OCI-LY7 (cell line): ENCODE results near the gene ZNF746. TPM values are rescaled to one million over a fixed set of nuclear protein-coding genes. Genes with fewer than 3 reads are reported as not detected.

ENCODE experiments used
- BruUV-seq: library from RNA; stranded (reverse); fragments of 400-500 nt; replicated peaks from 2 replicates; lab custom pipeline; 2021; lab: Mats Ljungman, UMichigan
- CTCF ChIA-PET: fragments of 300-600 bp; sonication (Branson Sonifier 250); formaldehyde crosslinking; loops from one replicate; lab custom pipeline; 2022; ENCODE audit warnings: antibody characterized with exemption; ENCODE audit not compliant: unreplicated experiment; lab: Charles Lee
- POLR2A ChIA-PET: fragments of 300-600 bp; sonication (Branson Sonifier 250); formaldehyde crosslinking; loops from one replicate; lab custom pipeline; 2022; ENCODE audit warnings: antibody characterized with exemption; lab: Charles Lee
- DNase-seq: peaks from one replicate; pipeline ENCODE4 v3.0.0-alpha.2; 2015; ENCODE audit warnings: low spot score
- H2AFZ ChIP-seq: fragments of 200-600 bp; sonication (generic), shearing (Covaris generic); 2 replicates; pipeline ENCODE4 v1.6.1; 2014; ENCODE audit warnings: mild to moderate bottlenecking, antibody characterized with exemption, low read length, moderate library complexity
- H3K27ac ChIP-seq: fragments of 200-600 bp; sonication (generic); 2 replicates; pipeline ENCODE4 v1.5.1; 2014; ENCODE audit warnings: mixed run types, low read depth, mild to moderate bottlenecking, moderate library complexity, low read length, inconsistent platforms; ENCODE audit not compliant: poor library complexity, severe bottlenecking
- H3K36me3 ChIP-seq: fragments of 200-600 bp; sonication (generic); 2 replicates; pipeline ENCODE4 v1.6.1; 2014; ENCODE audit warnings: mild to moderate bottlenecking, antibody characterized with exemption, low read length, moderate library complexity, mixed read lengths; ENCODE audit not compliant: insufficient read depth
- H3K4me1 ChIP-seq: fragments of 200-600 bp; sonication (generic); 2 replicates; pipeline ENCODE4 v1.5.1; 2014; ENCODE audit warnings: mild to moderate bottlenecking, low read length; ENCODE audit not compliant: insufficient read depth, poor library complexity, severe bottlenecking
- H3K4me2 ChIP-seq: fragments of 200-600 bp; sonication (generic); 2 replicates; pipeline ENCODE4 v1.6.1; 2014; ENCODE audit warnings: mild to moderate bottlenecking, low read length
- H3K4me3 ChIP-seq: fragments of 200-600 bp; sonication (generic); 2 replicates; pipeline ENCODE4 v1.5.1; 2014; ENCODE audit warnings: mild to moderate bottlenecking, low read depth, low read length; ENCODE audit not compliant: poor library complexity, severe bottlenecking
- H3K79me2 ChIP-seq: fragments of 200-600 bp; sonication (generic); 2 replicates; pipeline ENCODE4 v1.6.1; 2016; ENCODE audit warnings: low read depth, mild to moderate bottlenecking, low read length, moderate library complexity, mixed read lengths; ENCODE audit not compliant: insufficient read depth
- H3K9me2 ChIP-seq: fragments of 200-600 bp; sonication (generic); 2 replicates; pipeline ENCODE4 v1.6.1; 2016; ENCODE audit warnings: mild to moderate bottlenecking, low read length, mixed read lengths; ENCODE audit not compliant: insufficient read depth
- H3K9me3 ChIP-seq: fragments of 200-600 bp; sonication (generic); 2 replicates; pipeline ENCODE4 v1.6.1; 2014; ENCODE audit warnings: mild to moderate bottlenecking, mixed run types, low read length, mixed read lengths
- H4K20me1 ChIP-seq: fragments of 200-600 bp; sonication (generic); 2 replicates; pipeline ENCODE4 v1.6.1; 2014; ENCODE audit warnings: mild to moderate bottlenecking, antibody characterized with exemption, low read length, moderate library complexity, mixed read lengths; ENCODE audit not compliant: insufficient read depth
- EZH2phosphoT487 ChIP-seq: fragments of 200-600 bp; sonication (generic); IDR thresholded peaks from 2 replicates; pipeline ENCODE4 v1.6.1; 2018; ENCODE audit warnings: low read depth, borderline replicate concordance, mild to moderate bottlenecking, mixed run types, antibody characterized with exemption, low read length, moderate library complexity, mixed read lengths
- intact Hi-C: fragments of 100-400 bp; cut with micrococcal nuclease; formaldehyde crosslinking; loops from one replicate; pipeline ENCODE4 v1.10.0; 2022; ENCODE audit not compliant: unreplicated experiment
- total RNA-seq, 2 experiments: library from RNA; depleted of rRNA in 1 of 2; stranded (reverse); fragments of >200 nt in 1 of 2; shearing (Covaris generic) in 1 of 2; gene quantifications; 2 replicates each; pipeline ENCODE4 v1.2.3, GENCODE V29; 2014 to 2022
- TF ChIP-seq, protein P1 (sequence below): fragments of 200-600 bp; sonication (generic); conservative IDR thresholded peaks from 2 replicates; pipeline ENCODE4 v1.5.1; 2014; ENCODE audit warnings: mild to moderate bottlenecking, antibody characterized with exemption, low read length, moderate library complexity, mixed read lengths

ZNF746 gene
- total RNA-seq, 2 experiments from 2014 or later, result 14.8 to 18.9 TPM

DNA sequence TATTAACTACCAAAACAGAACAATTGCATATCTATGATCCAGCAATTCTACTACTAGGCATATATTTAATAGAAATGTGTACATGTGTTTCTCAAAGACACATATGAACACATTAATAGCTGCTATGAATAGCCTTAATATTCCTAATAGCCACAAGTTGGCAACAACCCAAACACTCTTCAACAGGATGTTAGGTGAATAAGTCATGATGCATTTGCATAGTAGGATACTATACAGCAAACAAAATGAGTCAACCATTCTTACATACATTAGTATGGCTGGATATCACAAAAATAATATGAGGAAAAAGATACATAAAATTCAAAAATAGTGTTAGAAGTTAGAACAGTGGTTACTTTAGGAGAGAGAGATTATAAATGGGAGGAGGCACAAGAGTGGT is 26.8 kb upstream of the ZNF746 start:
- no peak overlapping the region for H3K4me3 ChIP-seq
- CTCF ChIA-PET, result no interaction called here

DNA sequence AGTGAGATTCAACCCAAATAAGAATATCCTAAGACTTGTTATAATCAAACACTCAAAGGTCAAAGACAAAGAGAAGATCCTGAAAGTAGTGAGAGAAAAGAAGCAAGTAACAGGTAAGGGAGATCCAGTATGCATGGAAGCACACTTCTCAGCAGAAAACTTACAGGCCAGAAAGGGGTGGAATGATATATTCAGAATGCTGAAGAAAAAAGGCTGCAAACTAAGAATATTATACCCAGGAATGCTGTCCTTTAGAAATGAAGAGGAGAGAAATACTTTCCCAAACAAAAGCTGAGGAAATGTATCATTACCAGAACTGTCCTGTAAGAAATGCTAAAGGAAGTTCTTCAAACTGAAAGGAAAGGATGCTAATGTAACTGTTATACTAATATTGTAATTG is 12.6 kb upstream of the ZNF746 start:
- H3K27ac ChIP-seq, result no peak overlapping the region
- ChIA-PET CTCF (no interaction called here), POLR2A (interaction anchor here (0.5 kb wide), 2 partner anchors 239 to 281 kb away, joined by 3 read pairs; no protein-coding TSS in a partner anchor)
- no peaks in the 10 kb centered on the region for H3K36me3 ChIP-seq
- intact Hi-C loops, result no loop called here
- peaks cover 12% of the 10 kb centered on the region; the same call in 1 of the 2 replicates for H3K9me3 ChIP-seq
- no peaks in the 10 kb centered on the region for H3K9me2 ChIP-seq
- no peak overlapping the region for H2AFZ ChIP-seq
- BruUV-seq, result no TSS peak
- no peaks in the 10 kb centered on the region for H4K20me1 ChIP-seq
- TF ChIP-seq EZH2phosphoT487, result no peak
- TF ChIP-seq, protein P1, sequence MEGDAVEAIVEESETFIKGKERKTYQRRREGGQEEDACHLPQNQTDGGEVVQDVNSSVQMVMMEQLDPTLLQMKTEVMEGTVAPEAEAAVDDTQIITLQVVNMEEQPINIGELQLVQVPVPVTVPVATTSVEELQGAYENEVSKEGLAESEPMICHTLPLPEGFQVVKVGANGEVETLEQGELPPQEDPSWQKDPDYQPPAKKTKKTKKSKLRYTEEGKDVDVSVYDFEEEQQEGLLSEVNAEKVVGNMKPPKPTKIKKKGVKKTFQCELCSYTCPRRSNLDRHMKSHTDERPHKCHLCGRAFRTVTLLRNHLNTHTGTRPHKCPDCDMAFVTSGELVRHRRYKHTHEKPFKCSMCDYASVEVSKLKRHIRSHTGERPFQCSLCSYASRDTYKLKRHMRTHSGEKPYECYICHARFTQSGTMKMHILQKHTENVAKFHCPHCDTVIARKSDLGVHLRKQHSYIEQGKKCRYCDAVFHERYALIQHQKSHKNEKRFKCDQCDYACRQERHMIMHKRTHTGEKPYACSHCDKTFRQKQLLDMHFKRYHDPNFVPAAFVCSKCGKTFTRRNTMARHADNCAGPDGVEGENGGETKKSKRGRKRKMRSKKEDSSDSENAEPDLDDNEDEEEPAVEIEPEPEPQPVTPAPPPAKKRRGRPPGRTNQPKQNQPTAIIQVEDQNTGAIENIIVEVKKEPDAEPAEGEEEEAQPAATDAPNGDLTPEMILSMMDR, result no peak
- no peak overlapping the region for H3K4me3 ChIP-seq
- H3K4me1 ChIP-seq, result no peaks in the 10 kb centered on the region
- no peak overlapping the region for H3K4me2 ChIP-seq
- no peak for DNase-seq
- no peaks in the 10 kb centered on the region for H3K79me2 ChIP-seq

More for the DNA sequence above, 26.8 kb upstream of the ZNF746 start:
- Histone ChIP-seq H3K9me2 (no peaks in the 10 kb centered on the region), H3K4me1 (no peaks in the 10 kb centered on the region), H3K4me2 (no peak overlapping the region), H2AFZ (no peak overlapping the region), H3K79me2 (no peaks in the 10 kb centered on the region), H3K9me3 (peaks cover 16% of the 10 kb centered on the region; the same call in 1 of the 2 replicates), H4K20me1 (no peaks in the 10 kb centered on the region), H3K36me3 (no peaks in the 10 kb centered on the region), H3K27ac (no peak overlapping the region)
- TF ChIP-seq, protein P1, result no peak
- TF ChIP-seq EZH2phosphoT487, result no peak
- POLR2A ChIA-PET, result no interaction called here
- intact Hi-C loops, result no loop called here
- BruUV-seq, result no TSS peak
- DNase-seq, result no peak

DNA sequence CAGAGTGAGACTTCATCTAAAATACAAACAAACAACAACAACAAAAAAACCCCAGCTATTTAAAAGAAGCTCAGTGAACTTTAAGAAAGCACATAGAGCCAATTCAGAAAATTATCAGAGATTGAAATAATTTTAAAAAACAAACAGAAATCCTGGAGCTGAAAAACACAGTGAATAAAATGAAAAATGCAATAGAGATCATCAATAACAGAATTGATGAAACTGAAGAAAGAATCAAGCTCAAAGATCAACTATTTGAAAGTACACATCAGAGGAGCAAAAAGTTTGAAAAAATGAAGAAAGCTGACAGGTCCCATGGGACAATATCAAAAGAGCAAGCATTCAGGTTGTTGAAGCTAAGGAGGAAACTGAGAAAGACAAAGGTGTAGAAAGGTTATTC is 12.2 kb upstream of the ZNF746 start:
- H3K9me2 ChIP-seq, result no peaks in the 10 kb centered on the region
- H3K27ac ChIP-seq, result no peak overlapping the region
- H3K4me1 ChIP-seq, result no peaks in the 10 kb centered on the region
- H3K36me3 ChIP-seq, result no peaks in the 10 kb centered on the region
- H3K4me2 ChIP-seq, result no peak overlapping the region
- ChIA-PET POLR2A (interaction anchor here (0.5 kb wide), 2 partner anchors 239 to 281 kb away, joined by 3 read pairs; no protein-coding TSS in a partner anchor), CTCF (no interaction called here)
- H3K79me2 ChIP-seq, result no peaks in the 10 kb centered on the region
- no peak overlapping the region for H3K4me3 ChIP-seq
- no peak for TF ChIP-seq EZH2phosphoT487
- TF ChIP-seq, protein P1, result no peak
- no peak for DNase-seq
- peaks cover 17% of the 10 kb centered on the region; the same call in 1 of the 2 replicates for H3K9me3 ChIP-seq
- no peak overlapping the region for H2AFZ ChIP-seq
- intact Hi-C loops, result no loop called here
- no peaks in the 10 kb centered on the region for H4K20me1 ChIP-seq
- no TSS peak for BruUV-seq
